ENCODE results near the gene STX3.

STX3 gene

DNA sequence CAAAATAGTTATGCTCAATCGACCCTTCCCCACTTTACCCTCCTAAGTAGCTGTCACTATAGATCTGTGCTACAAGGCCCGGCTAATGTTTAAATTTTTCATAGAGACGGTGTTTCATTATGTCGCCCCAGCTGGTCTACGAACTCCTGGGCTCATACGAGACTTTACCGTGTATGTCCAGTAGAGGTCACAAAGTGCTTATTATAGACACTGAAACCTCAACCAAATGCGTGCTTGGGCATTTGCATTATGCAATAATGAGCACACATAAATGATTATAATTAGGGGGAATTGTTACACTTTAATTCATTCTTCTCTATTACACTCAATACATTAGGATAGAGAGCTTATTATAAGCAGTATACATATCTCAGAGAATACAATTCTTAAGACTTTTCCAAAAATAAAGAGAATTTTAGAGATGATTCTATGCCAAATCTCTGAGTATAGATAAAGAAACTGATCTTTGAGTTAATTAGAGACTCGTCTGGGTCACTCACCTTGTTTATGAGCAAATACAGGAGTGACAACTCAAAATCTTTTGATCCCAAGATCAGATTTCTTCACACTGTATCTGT, 67.9 kb downstream of the STX3 start:
- TF ChIP-seq, protein P1, sequence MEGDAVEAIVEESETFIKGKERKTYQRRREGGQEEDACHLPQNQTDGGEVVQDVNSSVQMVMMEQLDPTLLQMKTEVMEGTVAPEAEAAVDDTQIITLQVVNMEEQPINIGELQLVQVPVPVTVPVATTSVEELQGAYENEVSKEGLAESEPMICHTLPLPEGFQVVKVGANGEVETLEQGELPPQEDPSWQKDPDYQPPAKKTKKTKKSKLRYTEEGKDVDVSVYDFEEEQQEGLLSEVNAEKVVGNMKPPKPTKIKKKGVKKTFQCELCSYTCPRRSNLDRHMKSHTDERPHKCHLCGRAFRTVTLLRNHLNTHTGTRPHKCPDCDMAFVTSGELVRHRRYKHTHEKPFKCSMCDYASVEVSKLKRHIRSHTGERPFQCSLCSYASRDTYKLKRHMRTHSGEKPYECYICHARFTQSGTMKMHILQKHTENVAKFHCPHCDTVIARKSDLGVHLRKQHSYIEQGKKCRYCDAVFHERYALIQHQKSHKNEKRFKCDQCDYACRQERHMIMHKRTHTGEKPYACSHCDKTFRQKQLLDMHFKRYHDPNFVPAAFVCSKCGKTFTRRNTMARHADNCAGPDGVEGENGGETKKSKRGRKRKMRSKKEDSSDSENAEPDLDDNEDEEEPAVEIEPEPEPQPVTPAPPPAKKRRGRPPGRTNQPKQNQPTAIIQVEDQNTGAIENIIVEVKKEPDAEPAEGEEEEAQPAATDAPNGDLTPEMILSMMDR (conservative IDR thresholded peaks at IDR 0.05; ENCODE audit: low read depth, low read length): peak; percentile 74
- no peak overlapping the region for H3K4me3 ChIP-seq (ENCODE audit: low read depth, low read length)
- peak; percentile 76 for DNase-seq (ENCODE audit: low read depth)

DNA sequence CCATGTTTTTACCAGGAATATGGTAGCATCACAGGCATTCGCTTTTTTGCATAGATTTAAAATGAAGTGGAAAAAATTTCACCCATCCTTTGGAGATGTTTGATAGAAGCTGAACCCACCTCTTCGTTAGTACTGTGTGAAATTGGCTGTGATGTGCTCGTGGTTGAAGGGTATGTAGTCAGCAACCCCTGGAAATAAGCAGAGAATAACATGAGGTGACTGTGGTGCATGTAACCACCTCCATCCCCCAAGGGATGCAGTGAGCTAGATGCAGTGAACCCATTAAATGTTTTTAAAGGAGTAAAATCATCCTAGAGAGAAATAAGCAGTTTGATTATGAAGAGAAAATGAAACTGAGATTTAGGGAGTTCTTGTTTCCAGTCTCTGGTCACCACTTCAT, 74.2 kb downstream of the STX3 start:
- TF ChIP-seq, protein P1 (conservative IDR thresholded peaks at IDR 0.05; ENCODE audit: low read depth, low read length): no peak
- no peak overlapping the region for H3K4me3 ChIP-seq (ENCODE audit: low read depth, low read length)
- no peak for DNase-seq (ENCODE audit: low read depth)

GRCh38 chr11:59833602-59834001, 78.4 kb downstream of the STX3 start:
- no peak for DNase-seq (ENCODE audit: low read depth)
- H3K4me3 ChIP-seq (ENCODE audit: low read depth, low read length): no peak overlapping the region
- TF ChIP-seq, protein P1 (conservative IDR thresholded peaks at IDR 0.05; ENCODE audit: low read depth, low read length): no peak

- no peak overlapping the region for H3K4me3 ChIP-seq (ENCODE audit: low read depth, low read length)
- TF ChIP-seq, protein P1 (conservative IDR thresholded peaks at IDR 0.05; ENCODE audit: low read depth, low read length): no peak
- DNase-seq (ENCODE audit: low read depth): no peak
Measured at GRCh38 chr11:59839615-59840014, 84.4 kb downstream of the STX3 start.

DNA sequence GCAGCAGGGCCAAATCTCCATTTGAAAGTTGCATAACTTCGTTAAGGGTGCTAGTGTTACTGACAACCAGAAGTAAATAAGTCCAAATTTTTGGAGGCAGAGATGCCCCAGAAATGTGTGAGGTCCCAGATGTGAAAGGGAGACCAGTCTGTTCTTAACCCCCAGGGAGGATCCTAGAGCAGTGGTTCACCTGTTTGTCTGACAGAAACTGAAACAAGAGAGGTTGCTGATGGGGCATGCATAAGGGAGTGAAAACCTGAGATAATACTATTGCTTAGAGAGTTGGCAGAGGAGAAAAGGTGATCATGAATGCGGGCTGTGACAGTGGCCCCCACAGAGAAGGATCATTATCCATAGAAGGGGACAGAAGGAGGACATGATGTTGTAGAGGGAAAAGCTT, 86.3 kb downstream of the STX3 start:
- no peak for DNase-seq (ENCODE audit: low read depth)
- H3K4me3 ChIP-seq (ENCODE audit: low read depth, low read length): no peak overlapping the region
- TF ChIP-seq, protein P1 (conservative IDR thresholded peaks at IDR 0.05; ENCODE audit: low read depth, low read length): no peak

DNA sequence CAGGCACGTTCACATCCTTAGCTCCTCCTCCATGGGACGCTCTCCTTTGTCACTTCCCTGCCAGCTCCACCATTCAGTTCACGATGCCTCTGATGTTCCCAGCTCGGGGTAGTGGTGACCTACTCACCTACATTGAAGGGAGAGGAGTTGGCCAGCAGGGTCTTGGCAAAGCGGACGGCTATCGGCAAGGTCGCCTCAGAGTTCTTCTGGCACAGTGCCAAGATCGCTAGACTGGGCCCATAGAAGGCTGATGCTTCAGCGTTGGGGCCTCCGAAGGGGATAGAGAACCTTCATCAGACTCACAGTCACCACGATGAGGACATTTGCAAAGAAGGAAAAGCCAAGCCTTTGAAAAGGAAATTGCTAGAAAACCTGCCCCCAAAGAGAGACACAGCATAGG, 87.1 kb downstream of the STX3 start:
- no peak for DNase-seq (ENCODE audit: low read depth)
- TF ChIP-seq, protein P1 (conservative IDR thresholded peaks at IDR 0.05; ENCODE audit: low read depth, low read length): no peak
- H3K4me3 ChIP-seq (ENCODE audit: low read depth, low read length): no peak overlapping the region

DNA sequence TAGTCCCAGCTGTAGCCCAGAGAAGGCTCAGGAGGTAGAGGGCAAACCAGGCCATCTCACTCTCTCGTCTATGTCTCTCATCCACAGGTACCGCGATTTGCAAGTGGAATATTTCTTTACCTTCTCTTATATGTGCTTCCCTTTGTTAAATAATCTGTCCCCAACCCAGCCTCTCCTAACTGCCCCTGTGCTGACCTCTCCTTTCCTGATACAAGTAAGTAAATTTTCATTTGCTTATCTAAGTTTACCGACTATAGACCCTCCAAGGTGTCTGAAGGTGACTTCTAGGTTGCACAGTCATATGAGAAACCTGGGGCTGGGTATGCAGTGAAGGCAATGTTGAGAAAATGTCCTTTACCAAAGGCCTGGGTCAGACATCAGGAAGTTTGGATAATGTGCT, 90.2 kb downstream of the STX3 start, which contains the start of gene CBLIF:
Gene CBLIF (minus strand): TSS at position 101 of the 400 bp plus-strand sequence. CDS start 46 bp downstream, at position 55.
- H3K4me3 ChIP-seq (ENCODE audit: low read depth, low read length): no peak within 1 kb of the TSS
- TF ChIP-seq, protein P1 (conservative IDR thresholded peaks at IDR 0.05; ENCODE audit: low read depth, low read length): no peak
- no peak for DNase-seq (ENCODE audit: low read depth)
